HG02642 (cell line): ENCODE results near the gene C1orf52.
"Not testable (repeated sequence)": the region's sequence is repeated elsewhere in the genome, so short reads cannot be mapped to it uniquely, and the experiment has no call there.

ENCODE experiments used
- ATAC-seq: cut with Tn5 transposase; IDR thresholded peaks from one replicate; pipeline ENCODE4 v1.9.1; 2021; ENCODE audit warnings: mild to moderate bottlenecking; ENCODE audit not compliant: unreplicated experiment, poor library complexity

The C1orf52 gene

GRCh38 chr1:85279458-85280080, 20.1 kb upstream of the C1orf52 start:
- no peak for ATAC-seq

- ATAC-seq = peak; percentile 9
Observed at GRCh38 chr1:85278853-85279314, 19.4 kb upstream of the C1orf52 start.

- ATAC-seq = no peak
Observed at GRCh38 chr1:85277802-85278201, 18.3 kb upstream of the C1orf52 start.

- no peak for ATAC-seq
Observed at GRCh38 chr1:85276978-85277639, 17.6 kb upstream of the C1orf52 start.

GRCh38 chr1:85276215-85276977, 16.9 kb upstream of the C1orf52 start, which contains the start of gene BCL10:
Gene BCL10, minus strand, starts transcription at chr1:85276632. Its CDS starts 280 bp downstream, at chr1:85276352.
- peak; percentile 97 for ATAC-seq

- peak; percentile 23 for ATAC-seq
Observed at GRCh38 chr1:85275701-85276214, 16.3 kb upstream of the C1orf52 start.

GRCh38 chr1:85274969-85275453, 15.5 kb upstream of the C1orf52 start:
- ATAC-seq = no peak

- ATAC-seq = no peak
Observed at GRCh38 chr1:85273397-85273796, 13.9 kb upstream of the C1orf52 start.

- ATAC-seq = no peak
Observed at GRCh38 chr1:85268801-85269585, 9.5 kb upstream of the C1orf52 start.

GRCh38 chr1:85267313-85267712, 7.9 kb upstream of the C1orf52 start:
- no peak for ATAC-seq

GRCh38 chr1:85264150-85264549, 4.7 kb upstream of the C1orf52 start:
- no peak for ATAC-seq

- ATAC-seq = no peak
Observed at GRCh38 chr1:85262985-85263384, 3.5 kb upstream of the C1orf52 start.

- ATAC-seq = no peak
Observed at GRCh38 chr1:85259912-85260274, 431 bp upstream of the C1orf52 start.

GRCh38 chr1:85258536-85259117, 835 bp downstream of the C1orf52 start:
- ATAC-seq = no peak

- not testable (repeated sequence) for ATAC-seq
Observed at GRCh38 chr1:85249042-85249441, 10.4 kb downstream of the C1orf52 start.

- ATAC-seq = no peak
Observed at GRCh38 chr1:85245891-85246290, 13.6 kb downstream of the C1orf52 start.

GRCh38 chr1:85245456-85245855, 14.0 kb downstream of the C1orf52 start:
- no peak for ATAC-seq

GRCh38 chr1:85244271-85245061, 15.0 kb downstream of the C1orf52 start:
- ATAC-seq = no peak

- no peak for ATAC-seq
Observed at GRCh38 chr1:85243372-85243771, 16.1 kb downstream of the C1orf52 start.
